OCI-LY7 (cell line): Measurements from ENCODE around the gene DOCK7.

ENCODE experiments used
- EZH2phosphoT487 ChIP-seq: fragments of 200-600 bp; sonication (generic); IDR thresholded peaks from 2 replicates; pipeline ENCODE4 v1.6.1; 2018; ENCODE audit warnings: low read depth, borderline replicate concordance, mild to moderate bottlenecking, mixed run types, antibody characterized with exemption, low read length, moderate library complexity, mixed read lengths
- TF ChIP-seq, protein P1 (sequence below): fragments of 200-600 bp; sonication (generic); conservative IDR thresholded peaks from 2 replicates; pipeline ENCODE4 v1.5.1; 2014; ENCODE audit warnings: mild to moderate bottlenecking, antibody characterized with exemption, low read length, moderate library complexity, mixed read lengths

DNA sequence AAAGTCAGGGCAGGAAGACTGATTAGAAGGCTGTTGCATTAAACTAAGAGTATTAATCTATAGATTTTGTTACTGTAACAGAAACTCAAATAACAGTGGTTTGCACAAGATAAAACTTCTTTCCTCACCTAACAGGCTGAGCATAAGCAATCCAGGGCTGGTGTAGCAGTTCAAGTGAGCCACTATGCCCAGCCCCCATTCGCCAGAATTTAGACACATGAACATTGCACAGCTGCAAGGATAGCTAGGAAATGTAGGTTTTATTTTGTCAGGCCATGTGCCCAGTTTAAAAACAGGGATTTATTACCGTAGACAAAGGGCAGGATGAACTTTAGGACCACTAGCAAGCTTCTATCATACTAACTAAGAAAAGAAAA is 19.5 kb upstream of the DOCK7 start:
- TF ChIP-seq, protein P1, sequence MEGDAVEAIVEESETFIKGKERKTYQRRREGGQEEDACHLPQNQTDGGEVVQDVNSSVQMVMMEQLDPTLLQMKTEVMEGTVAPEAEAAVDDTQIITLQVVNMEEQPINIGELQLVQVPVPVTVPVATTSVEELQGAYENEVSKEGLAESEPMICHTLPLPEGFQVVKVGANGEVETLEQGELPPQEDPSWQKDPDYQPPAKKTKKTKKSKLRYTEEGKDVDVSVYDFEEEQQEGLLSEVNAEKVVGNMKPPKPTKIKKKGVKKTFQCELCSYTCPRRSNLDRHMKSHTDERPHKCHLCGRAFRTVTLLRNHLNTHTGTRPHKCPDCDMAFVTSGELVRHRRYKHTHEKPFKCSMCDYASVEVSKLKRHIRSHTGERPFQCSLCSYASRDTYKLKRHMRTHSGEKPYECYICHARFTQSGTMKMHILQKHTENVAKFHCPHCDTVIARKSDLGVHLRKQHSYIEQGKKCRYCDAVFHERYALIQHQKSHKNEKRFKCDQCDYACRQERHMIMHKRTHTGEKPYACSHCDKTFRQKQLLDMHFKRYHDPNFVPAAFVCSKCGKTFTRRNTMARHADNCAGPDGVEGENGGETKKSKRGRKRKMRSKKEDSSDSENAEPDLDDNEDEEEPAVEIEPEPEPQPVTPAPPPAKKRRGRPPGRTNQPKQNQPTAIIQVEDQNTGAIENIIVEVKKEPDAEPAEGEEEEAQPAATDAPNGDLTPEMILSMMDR = no peak
- no peak for TF ChIP-seq EZH2phosphoT487
